ENCODE data around the gene KRT79.

The KRT79 gene

GRCh38 chr12:52818388-52818787 is 15.7 kb downstream of the KRT79 start:
- no peak for ATAC-seq
- TF ChIP-seq PATZ1 (CRISPR knock-in tag; IDR thresholded peaks at IDR 0.05; ENCODE audit: borderline replicate concordance): no peak
- no peak for TF ChIP-seq OSR1 (CRISPR knock-in tag; IDR thresholded peaks at IDR 0.05)
- no peak for TF ChIP-seq ZFP30 (CRISPR knock-in tag; IDR thresholded peaks at IDR 0.05)

GRCh38 chr12:52817699-52818238 is 16.3 kb downstream of the KRT79 start:
- TF ChIP-seq ZNF70 (CRISPR knock-in tag; IDR thresholded peaks at IDR 0.05) (no peak), POU6F1 (CRISPR knock-in tag; IDR thresholded peaks at IDR 0.05; ENCODE audit: borderline replicate concordance, low read depth) (no peak), CREB5 (CRISPR knock-in tag; IDR thresholded peaks at IDR 0.05; ENCODE audit: low read depth) (no peak), TCF4 (CRISPR knock-in tag; IDR thresholded peaks at IDR 0.05; ENCODE audit: borderline replicate concordance) (no peak), ESRRG (CRISPR knock-in tag; IDR thresholded peaks at IDR 0.05) (no peak), SNAI2 (CRISPR knock-in tag; IDR thresholded peaks at IDR 0.05) (no peak), TSHZ2 (CRISPR knock-in tag; IDR thresholded peaks at IDR 0.05) (no peak), ZC3H10 (CRISPR knock-in tag; IDR thresholded peaks at IDR 0.05) (no peak), PPARA (CRISPR knock-in tag; IDR thresholded peaks at IDR 0.05; ENCODE audit: borderline replicate concordance) (no peak), TOX (CRISPR knock-in tag; IDR thresholded peaks at IDR 0.05; ENCODE audit: borderline replicate concordance) (no peak), RARB (CRISPR knock-in tag; IDR thresholded peaks at IDR 0.05) (no peak), ZNF565 (CRISPR knock-in tag; conservative IDR thresholded peaks at IDR 0.05; ENCODE audit: low read depth) (no peak), ZFP30 (CRISPR knock-in tag; IDR thresholded peaks at IDR 0.05) (no peak)
- ATAC-seq: no peak

- ATAC-seq: no peak
- no peak for TF ChIP-seq PPARA (CRISPR knock-in tag; IDR thresholded peaks at IDR 0.05; ENCODE audit: borderline replicate concordance)
- TF ChIP-seq ZNF8 (CRISPR knock-in tag; IDR thresholded peaks at IDR 0.05): no peak
- TF ChIP-seq GLIS3 (CRISPR knock-in tag; IDR thresholded peaks at IDR 0.05): no peak
- TF ChIP-seq ZFP30 (CRISPR knock-in tag; IDR thresholded peaks at IDR 0.05): no peak
- no peak for TF ChIP-seq POU6F1 (CRISPR knock-in tag; IDR thresholded peaks at IDR 0.05; ENCODE audit: borderline replicate concordance, low read depth)
- TF ChIP-seq ZFP3 (CRISPR knock-in tag; IDR thresholded peaks at IDR 0.05): no peak
- no peak for TF ChIP-seq SNAI2 (CRISPR knock-in tag; IDR thresholded peaks at IDR 0.05)
- no peak for TF ChIP-seq ISL1 (CRISPR knock-in tag; IDR thresholded peaks at IDR 0.05)
- no peak for TF ChIP-seq TOX (CRISPR knock-in tag; IDR thresholded peaks at IDR 0.05; ENCODE audit: borderline replicate concordance)
- TF ChIP-seq CSRNP3 (CRISPR knock-in tag; IDR thresholded peaks at IDR 0.05): no peak
- TF ChIP-seq ZNF70 (CRISPR knock-in tag; IDR thresholded peaks at IDR 0.05): no peak
- TF ChIP-seq ZC3H10 (CRISPR knock-in tag; IDR thresholded peaks at IDR 0.05): no peak
- TF ChIP-seq BACH2 (CRISPR knock-in tag; IDR thresholded peaks at IDR 0.05; ENCODE audit: borderline replicate concordance): no peak
- no peak for TF ChIP-seq RARB (CRISPR knock-in tag; IDR thresholded peaks at IDR 0.05)
- no peak for TF ChIP-seq PATZ1 (CRISPR knock-in tag; IDR thresholded peaks at IDR 0.05; ENCODE audit: borderline replicate concordance)
- TF ChIP-seq ZNF565 (CRISPR knock-in tag; conservative IDR thresholded peaks at IDR 0.05; ENCODE audit: low read depth): no peak
Observed at GRCh38 chr12:52817003-52817698, 17.0 kb downstream of the KRT79 start.

Measured in SK-N-SH treated with all-trans-retinoic acid at 6 μM for 48 hours (cell line).